ENCODE results near the gene PNLIP. TPM values are rescaled to one million over a fixed set of nuclear protein-coding genes. Genes with fewer than 3 reads are reported as not detected.

The PNLIP gene
- total RNA-seq, result not detected
- long read RNA-seq, result 0 reads

GRCh38 chr10:116545756-116546155, at the start of gene PNLIP:
Gene PNLIP, plus strand, starts transcription at chr10:116545931. Its CDS starts 162 bp downstream, at chr10:116546093.
- intact Hi-C loops (cut with DNase I), result no loop called here
- no peak for ATAC-seq (ENCODE audit: poor library complexity)
- no peak for DNase-seq

GRCh38 chr10:116504786-116505185, 40.9 kb upstream of the PNLIP start:
- no peak for ATAC-seq (ENCODE audit: poor library complexity)
- intact Hi-C loops (cut with DNase I), result no loop called here

GRCh38 chr10:116510565-116510964, 35.2 kb upstream of the PNLIP start:
- intact Hi-C loops (cut with DNase I), result no loop called here
- DNase-seq (no peak), ATAC-seq (ENCODE audit: poor library complexity) (no peak)

More at GRCh38 chr10:116504786-116505185, 40.9 kb upstream of the PNLIP start:
- DNase-seq, result no peak

GRCh38 chr10:116511365-116511764, 34.4 kb upstream of the PNLIP start:
- ATAC-seq (ENCODE audit: poor library complexity) (no peak), DNase-seq (no peak)
- intact Hi-C loops (cut with DNase I), result no loop called here

- ATAC-seq (ENCODE audit: poor library complexity) (no peak), DNase-seq (no peak)
- intact Hi-C loops (cut with DNase I), result no loop called here
Measured at GRCh38 chr10:116521424-116522290, 24.1 kb upstream of the PNLIP start.

- DNase-seq (no peak), ATAC-seq (ENCODE audit: poor library complexity) (no peak)
- intact Hi-C loops (cut with DNase I), result no loop called here
Measured at GRCh38 chr10:116522803-116523381, 22.8 kb upstream of the PNLIP start.

- intact Hi-C loops (cut with DNase I), result no loop called here
- ATAC-seq (ENCODE audit: poor library complexity), result no peak
- DNase-seq, result no peak
Measured at GRCh38 chr10:116524736-116525135, 21.0 kb upstream of the PNLIP start.

- ATAC-seq (ENCODE audit: poor library complexity) (no peak), DNase-seq (no peak)
- intact Hi-C loops (cut with DNase I), result no loop called here
Measured at GRCh38 chr10:116526219-116526618, 19.5 kb upstream of the PNLIP start.

- no peak for ATAC-seq (ENCODE audit: poor library complexity)
- DNase-seq, result no peak
- intact Hi-C loops (cut with DNase I), result no loop called here
Measured at GRCh38 chr10:116536810-116537209, 8.9 kb upstream of the PNLIP start.

- intact Hi-C loops (cut with DNase I), result no loop called here
- DNase-seq, result no peak
- no peak for ATAC-seq (ENCODE audit: poor library complexity)
Measured at GRCh38 chr10:116538456-116538855, 7.3 kb upstream of the PNLIP start.

- no peak for DNase-seq
- intact Hi-C loops (cut with DNase I), result no loop called here
- no peak for ATAC-seq (ENCODE audit: poor library complexity)
Measured at GRCh38 chr10:116538992-116539391, 6.7 kb upstream of the PNLIP start.

- no peak for DNase-seq
- intact Hi-C loops (cut with DNase I), result no loop called here
- no peak for ATAC-seq (ENCODE audit: poor library complexity)
Measured at GRCh38 chr10:116540814-116541213, 4.9 kb upstream of the PNLIP start.

GRCh38 chr10:116542007-116542677, 3.6 kb upstream of the PNLIP start:
- ATAC-seq (ENCODE audit: poor library complexity) (no peak), DNase-seq (no peak)
- intact Hi-C loops (cut with DNase I), result no loop called here

- DNase-seq, result no peak
- ATAC-seq (ENCODE audit: poor library complexity), result no peak
- intact Hi-C loops (cut with DNase I), result no loop called here
Measured at GRCh38 chr10:116545122-116545521, 609 bp upstream of the PNLIP start.

- no peak for ATAC-seq (ENCODE audit: poor library complexity)
- intact Hi-C loops (cut with DNase I), result no loop called here
Measured at GRCh38 chr10:116548301-116548700, 2.6 kb downstream of the PNLIP start.

GRCh38 chr10:116553378-116553980, 7.7 kb downstream of the PNLIP start:
- DNase-seq (no peak), ATAC-seq (ENCODE audit: poor library complexity) (no peak)
- intact Hi-C loops (cut with DNase I), result no loop called here

More at GRCh38 chr10:116548301-116548700, 2.6 kb downstream of the PNLIP start:
- no peak for DNase-seq

- intact Hi-C loops (cut with DNase I), result no loop called here
- no peak for ATAC-seq (ENCODE audit: poor library complexity)
Measured at GRCh38 chr10:116554628-116555027, 8.9 kb downstream of the PNLIP start.

GRCh38 chr10:116555880-116556279, 10.1 kb downstream of the PNLIP start:
- no peak for ATAC-seq (ENCODE audit: poor library complexity)
- no peak for DNase-seq
- intact Hi-C loops (cut with DNase I), result no loop called here

More at GRCh38 chr10:116554628-116555027, 8.9 kb downstream of the PNLIP start:
- DNase-seq, result no peak

- DNase-seq (no peak), ATAC-seq (ENCODE audit: poor library complexity) (no peak)
- intact Hi-C loops (cut with DNase I), result no loop called here
Measured at GRCh38 chr10:116557305-116557880, 11.7 kb downstream of the PNLIP start.

All from Right ventricle myocardium superior (tissue), 1 donor.